ENCODE measurements around the gene FKBP5. TPM values are rescaled to one million over a fixed set of nuclear protein-coding genes. Genes with fewer than 3 reads are reported as not detected.

Gene FKBP5
- total RNA-seq, 2 donors from 2014 or later = 27.0 to 53.3 TPM

- no peak for DNase-seq
- H3K4me1 ChIP-seq (ENCODE audit: control insufficient read depth, insufficient read depth, low read length) = no peaks in the 10 kb centered on the region
- H3K4me1 Mint-ChIP-seq = no peaks in the 10 kb centered on the region
- H3K36me3 ChIP-seq (ENCODE audit: control insufficient read depth, insufficient read depth, low read length) = no peaks in the 10 kb centered on the region
- WGBS, 2 experiments (ENCODE audit: insufficient coverage in 1 of 2, insufficient read length in 1 of 2) = 87 to 91% methylated on average over 8 to 11 of the region's 11 CpGs
- H3K36me3 Mint-ChIP-seq (ENCODE audit: low read depth) = peaks cover 4% of the 10 kb centered on the region
- H3K27me3 Mint-ChIP-seq (ENCODE audit: insufficient read depth) = no peaks in the 10 kb centered on the region
- no peak overlapping the region for H3K27ac ChIP-seq (ENCODE audit: low read depth, low read length)
- peaks cover 11% of the 10 kb centered on the region for H3K9me3 Mint-ChIP-seq
- H3K4me3 ChIP-seq (ENCODE audit: low read length) = no peak overlapping the region
- H3K4me3 Mint-ChIP-seq = no peak overlapping the region
- no peak overlapping the region for H3K9ac ChIP-seq (ENCODE audit: extremely low read depth, low read length, poor library complexity, severe bottlenecking)
- H3K27me3 ChIP-seq (ENCODE audit: control insufficient read depth, insufficient read depth, low read length, poor library complexity, severe bottlenecking) = no peaks in the 10 kb centered on the region
- TF ChIP-seq CTCF (conservative IDR thresholded peaks at IDR 0.05) = no peak
- H3K9me3 ChIP-seq (ENCODE audit: control insufficient read depth, low read length) = peaks cover 8% of the 10 kb centered on the region
- no peak overlapping the region for H3K27ac Mint-ChIP-seq
These were observed 126.7 kb downstream of the FKBP5 start for GRCh38 chr6:35562060-35562459.

GRCh38 chr6:35561113-35561512, 127.6 kb downstream of the FKBP5 start:
- H3K4me3 ChIP-seq (ENCODE audit: low read length) = no peak overlapping the region
- H3K27ac ChIP-seq (ENCODE audit: low read depth, low read length) = no peak overlapping the region
- no peaks in the 10 kb centered on the region for H3K9me3 ChIP-seq (ENCODE audit: control insufficient read depth, low read length)
- no peak for TF ChIP-seq CTCF (conservative IDR thresholded peaks at IDR 0.05)
- Mint-ChIP-seq H3K4me3 (no peak overlapping the region), H3K27me3 (ENCODE audit: insufficient read depth) (no peaks in the 10 kb centered on the region), H3K27ac (no peak overlapping the region), H3K9me3 (peaks cover 2% of the 10 kb centered on the region), H3K4me1 (no peaks in the 10 kb centered on the region), H3K36me3 (ENCODE audit: low read depth) (no peaks in the 10 kb centered on the region)
- no peak overlapping the region for H3K9ac ChIP-seq (ENCODE audit: extremely low read depth, low read length, poor library complexity, severe bottlenecking)
- H3K36me3 ChIP-seq (ENCODE audit: control insufficient read depth, insufficient read depth, low read length) = no peaks in the 10 kb centered on the region
- DNase-seq = no peak
- 60 to 71% methylated on average over 1 to 5 of the region's 5 CpGs for WGBS, 2 experiments (ENCODE audit: insufficient coverage in 1 of 2, insufficient read length in 1 of 2)
- no peaks in the 10 kb centered on the region for H3K27me3 ChIP-seq (ENCODE audit: control insufficient read depth, insufficient read depth, low read length, poor library complexity, severe bottlenecking)
- H3K4me1 ChIP-seq (ENCODE audit: control insufficient read depth, insufficient read depth, low read length) = no peaks in the 10 kb centered on the region

- no peak overlapping the region for H3K27ac Mint-ChIP-seq
- no peaks in the 10 kb centered on the region for H3K4me1 ChIP-seq (ENCODE audit: control insufficient read depth, insufficient read depth, low read length)
- no peaks in the 10 kb centered on the region for H3K9me3 ChIP-seq (ENCODE audit: control insufficient read depth, low read length)
- H3K4me3 ChIP-seq (ENCODE audit: low read length) = no peak overlapping the region
- H3K4me3 Mint-ChIP-seq = no peak overlapping the region
- H3K9ac ChIP-seq (ENCODE audit: extremely low read depth, low read length, poor library complexity, severe bottlenecking) = no peak overlapping the region
- H3K4me1 Mint-ChIP-seq = no peaks in the 10 kb centered on the region
- no peak overlapping the region for H3K27ac ChIP-seq (ENCODE audit: low read depth, low read length)
- no peaks in the 10 kb centered on the region for H3K27me3 ChIP-seq (ENCODE audit: control insufficient read depth, insufficient read depth, low read length, poor library complexity, severe bottlenecking)
- no peak for DNase-seq
- no peaks in the 10 kb centered on the region for H3K9me3 Mint-ChIP-seq
- 91 to 93% methylated on average over 10 to 12 of the region's 12 CpGs for WGBS, 2 experiments (ENCODE audit: insufficient coverage in 1 of 2, insufficient read length in 1 of 2)
- H3K27me3 Mint-ChIP-seq (ENCODE audit: insufficient read depth) = no peaks in the 10 kb centered on the region
- no peak for TF ChIP-seq CTCF (conservative IDR thresholded peaks at IDR 0.05)
- no peaks in the 10 kb centered on the region for H3K36me3 ChIP-seq (ENCODE audit: control insufficient read depth, insufficient read depth, low read length)
- H3K36me3 Mint-ChIP-seq (ENCODE audit: low read depth) = no peaks in the 10 kb centered on the region
These were observed 130.1 kb downstream of the FKBP5 start for GRCh38 chr6:35558571-35558970.
